B cell (primary cell): ENCODE data around the gene PEA15.

Experiments
- CTCF ChIP-seq: fragments of 200-600 bp; IDR thresholded peaks from one replicate; pipeline ENCODE4 v1.8.0; 2022; ENCODE audit warnings: antibody characterized with exemption, mild to moderate bottlenecking
- EZH2 ChIP-seq: IDR thresholded peaks from 2 replicates; pipeline ENCODE4 v1.6.1; 2012; ENCODE audit warnings: borderline replicate concordance, low read depth, mild to moderate bottlenecking, moderate library complexity, low read length; ENCODE audit not compliant: insufficient read depth, poor library complexity, severe bottlenecking

DNA sequence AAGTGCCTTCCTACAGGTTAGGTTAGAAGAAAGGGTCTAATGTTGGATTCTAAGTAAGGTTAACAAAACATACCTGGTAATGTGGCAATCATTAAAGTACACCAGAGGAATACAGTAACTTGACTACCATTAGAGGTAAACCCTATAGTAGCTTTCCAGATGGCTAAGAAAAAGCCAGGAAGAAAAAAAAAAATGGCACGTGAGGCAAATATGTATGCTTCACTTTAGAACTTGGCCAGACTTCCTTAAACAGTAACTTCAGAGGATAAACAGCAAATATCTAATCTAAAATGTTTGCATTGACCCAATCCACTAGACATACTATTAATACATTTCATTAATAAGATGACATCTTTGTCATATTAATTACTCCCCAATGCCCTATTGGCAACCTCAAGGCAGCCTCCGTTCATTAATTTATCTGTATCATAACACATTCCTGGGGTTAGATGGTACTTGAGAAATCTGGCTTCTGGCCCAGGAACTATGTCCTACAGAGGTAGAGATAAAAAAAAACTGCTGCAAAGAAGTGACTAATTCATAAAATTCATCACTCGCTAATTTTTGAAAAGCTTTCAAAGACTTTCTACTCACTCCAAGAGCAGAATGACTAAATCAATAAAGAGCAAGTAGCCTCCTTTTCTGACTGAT, 51.3 kb downstream of the PEA15 start:
- no peak for TF ChIP-seq CTCF
- no peak for TF ChIP-seq EZH2
